Measurements from ENCODE around the gene SDHD.

SDHD gene

DNA sequence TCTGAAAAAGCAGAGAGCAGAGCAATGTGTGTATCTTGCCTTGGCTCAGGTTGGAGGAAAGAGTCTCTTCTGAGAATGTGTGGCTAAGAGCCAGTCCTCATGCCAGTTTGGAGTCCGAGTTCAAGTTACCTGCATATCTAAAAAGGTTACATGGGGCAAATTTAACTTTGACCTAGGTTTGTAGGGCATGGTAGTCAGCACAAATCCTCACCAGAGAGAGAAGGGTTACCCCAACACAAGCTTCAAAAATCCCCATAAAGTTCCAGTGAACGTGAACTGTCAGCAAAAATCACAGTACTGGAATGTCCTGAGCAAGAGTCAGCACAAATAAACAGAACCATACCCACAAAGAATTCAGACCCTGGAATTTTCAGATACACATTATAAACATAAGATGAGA, 13.8 kb downstream of the SDHD start:
- in situ Hi-C loops (cut with MboI; ENCODE audit: low sequenced_read_pairs), result no loop called here

GRCh38 chr11:112103446-112103845, 16.8 kb downstream of the SDHD start:
- in situ Hi-C loops (cut with MboI; ENCODE audit: low sequenced_read_pairs), result no loop called here

- in situ Hi-C loops (cut with MboI; ENCODE audit: low sequenced_read_pairs), result no loop called here
Measured at GRCh38 chr11:112106070-112106469, 19.4 kb downstream of the SDHD start.

DNA sequence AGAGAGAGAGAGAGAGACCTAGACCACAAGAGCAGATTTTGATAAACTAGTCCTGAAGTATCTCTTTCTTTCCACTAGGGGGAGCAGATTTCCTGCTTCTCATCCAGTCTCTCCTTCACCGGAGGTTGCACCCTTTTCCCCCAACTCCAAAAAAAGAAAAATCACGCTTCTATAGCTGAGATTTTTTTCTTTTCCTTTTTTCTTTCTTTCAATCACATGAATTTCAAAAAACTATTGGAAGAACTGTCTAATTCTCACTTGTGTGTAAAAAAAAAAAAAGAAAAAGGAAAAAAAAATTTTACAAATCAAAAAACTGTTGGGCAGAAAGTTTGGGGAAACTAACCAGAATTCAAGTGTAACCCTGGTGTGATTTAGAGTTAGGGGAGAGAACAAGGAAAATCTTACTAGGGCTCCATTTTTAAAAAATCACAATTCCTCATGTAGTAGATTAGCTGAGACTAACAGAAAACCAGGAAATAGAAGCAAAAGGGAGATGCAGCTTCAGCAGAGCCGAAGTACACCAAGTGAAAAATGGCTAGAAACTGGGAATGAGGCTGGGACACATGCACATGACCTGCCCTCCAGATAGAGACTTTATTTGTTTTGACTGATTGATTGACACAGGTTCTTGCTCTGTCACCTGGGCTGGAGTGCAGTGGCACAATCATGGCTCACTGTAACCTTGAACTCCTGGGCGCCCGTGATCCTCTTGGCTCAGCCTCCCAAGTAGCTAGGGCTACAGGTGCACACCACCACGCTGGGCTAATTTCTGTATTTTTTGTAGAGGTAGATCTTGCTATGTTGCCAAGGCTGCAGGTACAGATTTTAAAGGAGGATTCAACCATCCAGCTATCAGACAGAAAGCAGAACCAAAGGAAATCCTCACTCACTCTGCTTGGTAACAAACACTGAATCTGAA, 27.1 kb downstream of the SDHD start:
- in situ Hi-C loops (cut with MboI; ENCODE audit: low sequenced_read_pairs), result no loop called here

- in situ Hi-C loops (cut with MboI; ENCODE audit: low sequenced_read_pairs), result no loop called here
Measured at GRCh38 chr11:112114460-112114859, 27.8 kb downstream of the SDHD start.

- in situ Hi-C loops (cut with MboI; ENCODE audit: low sequenced_read_pairs), result no loop called here
Measured at GRCh38 chr11:112115386-112115785, 28.7 kb downstream of the SDHD start.

DNA sequence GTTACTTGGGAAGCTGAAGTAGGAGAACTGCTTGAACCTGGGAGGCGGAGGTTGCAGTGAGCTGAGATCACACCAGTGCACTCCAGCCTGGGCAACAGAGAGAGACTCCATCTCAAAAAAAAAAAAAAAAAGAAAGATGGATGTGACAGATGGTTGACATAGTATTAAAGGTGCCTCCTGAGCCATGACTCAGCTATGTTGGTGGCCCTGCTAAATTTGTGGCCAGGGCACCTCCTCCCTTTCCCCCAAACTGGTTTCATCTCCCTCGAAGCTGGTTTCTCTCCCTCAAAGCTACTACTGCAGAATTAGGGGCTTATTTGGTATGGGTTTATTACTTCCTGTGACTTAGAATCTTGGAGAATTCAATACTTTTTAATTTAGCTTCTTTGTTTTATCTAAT, 31.5 kb downstream of the SDHD start:
- in situ Hi-C loops (cut with MboI; ENCODE audit: low sequenced_read_pairs), result no loop called here

- in situ Hi-C loops (cut with MboI; ENCODE audit: low sequenced_read_pairs), result no loop called here
Measured at GRCh38 chr11:112121981-112122615, 35.4 kb downstream of the SDHD start.

DNA sequence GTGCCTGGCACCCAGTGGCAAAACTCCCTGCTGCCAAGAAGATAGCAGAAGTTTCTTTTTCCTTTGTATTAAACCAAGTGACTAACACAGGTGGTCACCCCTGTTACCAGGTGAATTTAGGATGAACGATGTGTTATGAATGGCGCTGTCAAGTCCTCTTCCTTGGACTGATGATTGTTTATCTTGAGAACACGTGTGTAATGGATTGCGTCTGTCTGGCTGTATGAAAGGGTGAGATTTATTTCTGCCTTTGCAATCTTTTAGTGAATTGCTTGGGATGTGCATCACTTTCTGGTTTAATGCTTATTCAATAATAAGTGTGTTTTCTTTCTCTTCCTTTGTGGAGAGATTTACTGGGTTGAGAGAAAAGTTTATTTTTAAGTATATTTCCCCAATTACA, 36.5 kb downstream of the SDHD start:
- in situ Hi-C loops (cut with MboI; ENCODE audit: low sequenced_read_pairs), result no loop called here

GRCh38 chr11:112127056-112127455, 40.4 kb downstream of the SDHD start:
- in situ Hi-C loops (cut with MboI; ENCODE audit: low sequenced_read_pairs), result no loop called here

GRCh38 chr11:112128483-112129121, 41.9 kb downstream of the SDHD start:
- in situ Hi-C loops (cut with MboI; ENCODE audit: low sequenced_read_pairs), result no loop called here

DNA sequence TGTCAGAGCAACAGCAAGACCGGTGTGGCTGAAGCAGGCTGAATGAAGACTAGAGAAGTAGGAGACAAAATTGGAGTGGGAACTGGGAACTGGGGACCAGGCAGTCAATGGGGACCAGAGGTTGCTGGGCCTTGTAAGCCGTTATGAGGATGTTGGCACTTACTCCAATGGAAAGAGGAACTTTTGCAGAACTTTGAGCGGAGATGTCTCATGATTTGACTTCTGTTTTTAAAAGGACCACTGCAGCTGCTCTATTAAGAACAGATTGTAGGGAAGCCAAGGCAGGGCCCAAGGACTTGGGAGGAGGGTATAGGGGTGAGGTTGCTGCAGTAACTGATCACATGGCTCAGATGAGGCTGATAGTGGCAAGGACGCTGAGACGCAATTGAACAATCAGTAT, 43.0 kb downstream of the SDHD start:
- in situ Hi-C loops (cut with MboI; ENCODE audit: low sequenced_read_pairs), result no loop called here

- in situ Hi-C loops (cut with MboI; ENCODE audit: low sequenced_read_pairs), result no loop called here
Measured at GRCh38 chr11:112132737-112133136, 46.1 kb downstream of the SDHD start.

- in situ Hi-C loops (cut with MboI; ENCODE audit: low sequenced_read_pairs), result no loop called here
Measured at GRCh38 chr11:112134473-112134872, 47.8 kb downstream of the SDHD start.

DNA sequence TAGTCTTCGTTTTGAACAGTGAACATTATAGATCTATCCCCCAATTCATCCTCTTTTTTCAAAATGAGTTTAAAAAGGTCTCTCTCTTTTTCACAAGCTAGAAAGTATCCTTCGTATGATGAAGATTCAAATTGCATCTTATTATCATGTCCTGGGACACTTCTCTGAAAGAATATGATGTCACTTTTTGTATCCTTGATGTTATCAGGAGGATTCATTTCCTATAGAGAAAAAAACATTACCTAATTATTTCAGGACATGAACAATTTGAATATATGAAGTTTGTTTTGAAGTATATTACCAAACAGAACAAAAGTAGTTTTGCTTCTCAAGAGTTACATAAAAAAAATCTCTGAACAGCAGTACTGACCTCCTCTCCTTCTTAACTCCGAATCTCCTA, 56.9 kb downstream of the SDHD start:
- in situ Hi-C loops (cut with MboI; ENCODE audit: low sequenced_read_pairs), result no loop called here

Data from hTERT RPE-1 (cell line).